Bronchial epithelial cell (primary cell): Measurements from ENCODE around the gene SCGB3A2. TPM values are rescaled to one million over a fixed set of nuclear protein-coding genes. Genes with fewer than 3 reads are reported as not detected.

Experiments
- DNase-seq: peaks from one replicate; pipeline ENCODE4 v3.0.0-alpha.2; 2010; ENCODE audit warnings: low read depth
- FAIRE-seq: peaks from 2 replicates; lab custom pipeline; 2011; peaks lifted over from hg19 to GRCh38; lab: Jason Lieb, UNC
- H3K27me3 ChIP-seq: 2 replicates; pipeline ENCODE4 v1.5.1; 2011; ENCODE audit warnings: low read length; ENCODE audit not compliant: control insufficient read depth, insufficient read depth
- H3K36me3 ChIP-seq: 2 replicates; pipeline ENCODE4 v1.5.1; 2011; ENCODE audit warnings: low read length; ENCODE audit not compliant: control insufficient read depth, insufficient read depth
- H3K4me3 ChIP-seq: 2 replicates; pipeline ENCODE4 v1.5.1; 2011; ENCODE audit warnings: mild to moderate bottlenecking, low read depth, low read length, control low read depth
- total RNA-seq: library from RNA; depleted of rRNA; stranded (reverse); fragments of >200 nt; gene quantifications from 2 replicates; pipeline ENCODE4 v1.2.1, GENCODE V29; 2014
- TF ChIP-seq, protein P1 (sequence below): IDR thresholded peaks from 2 replicates; pipeline ENCODE4 v1.5.1; 2011; ENCODE audit warnings: mild to moderate bottlenecking, moderate library complexity, low read length, control low read depth, inconsistent platforms; ENCODE audit not compliant: insufficient read depth, severe bottlenecking

Gene SCGB3A2
- total RNA-seq, 1 donor from 2014 or later = not detected

DNA sequence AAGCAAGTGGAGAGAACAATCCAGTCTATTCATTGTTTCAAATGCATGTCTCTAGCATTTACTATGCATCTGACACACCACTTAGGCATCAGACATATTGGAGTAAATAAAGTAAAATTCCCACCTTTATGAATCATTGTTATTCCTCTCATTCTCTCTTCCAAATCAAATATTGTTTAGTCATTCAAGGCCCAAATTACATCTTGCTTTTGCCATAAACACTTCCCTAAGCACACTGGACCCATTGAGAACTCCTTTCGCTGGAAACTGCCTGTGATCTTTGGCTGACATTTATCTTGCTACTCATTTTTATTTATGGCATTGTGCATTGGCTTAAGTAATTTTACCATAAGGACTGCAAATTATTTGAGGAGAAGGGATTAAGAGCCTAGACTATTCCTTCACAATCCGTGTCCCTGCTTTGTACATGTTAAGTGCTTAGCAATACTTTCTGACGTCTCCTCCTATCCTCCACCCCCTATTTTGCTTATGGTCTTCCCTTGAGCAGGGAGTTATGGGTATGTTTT is 20.4 kb downstream of the SCGB3A2 start:
- FAIRE-seq (no peak), DNase-seq (peak; percentile 93)
- Histone ChIP-seq H3K4me3 (no peak overlapping the region), H3K27me3 (no peaks in the 10 kb centered on the region), H3K36me3 (no peaks in the 10 kb centered on the region)
- TF ChIP-seq, protein P1, sequence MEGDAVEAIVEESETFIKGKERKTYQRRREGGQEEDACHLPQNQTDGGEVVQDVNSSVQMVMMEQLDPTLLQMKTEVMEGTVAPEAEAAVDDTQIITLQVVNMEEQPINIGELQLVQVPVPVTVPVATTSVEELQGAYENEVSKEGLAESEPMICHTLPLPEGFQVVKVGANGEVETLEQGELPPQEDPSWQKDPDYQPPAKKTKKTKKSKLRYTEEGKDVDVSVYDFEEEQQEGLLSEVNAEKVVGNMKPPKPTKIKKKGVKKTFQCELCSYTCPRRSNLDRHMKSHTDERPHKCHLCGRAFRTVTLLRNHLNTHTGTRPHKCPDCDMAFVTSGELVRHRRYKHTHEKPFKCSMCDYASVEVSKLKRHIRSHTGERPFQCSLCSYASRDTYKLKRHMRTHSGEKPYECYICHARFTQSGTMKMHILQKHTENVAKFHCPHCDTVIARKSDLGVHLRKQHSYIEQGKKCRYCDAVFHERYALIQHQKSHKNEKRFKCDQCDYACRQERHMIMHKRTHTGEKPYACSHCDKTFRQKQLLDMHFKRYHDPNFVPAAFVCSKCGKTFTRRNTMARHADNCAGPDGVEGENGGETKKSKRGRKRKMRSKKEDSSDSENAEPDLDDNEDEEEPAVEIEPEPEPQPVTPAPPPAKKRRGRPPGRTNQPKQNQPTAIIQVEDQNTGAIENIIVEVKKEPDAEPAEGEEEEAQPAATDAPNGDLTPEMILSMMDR = no peak

DNA sequence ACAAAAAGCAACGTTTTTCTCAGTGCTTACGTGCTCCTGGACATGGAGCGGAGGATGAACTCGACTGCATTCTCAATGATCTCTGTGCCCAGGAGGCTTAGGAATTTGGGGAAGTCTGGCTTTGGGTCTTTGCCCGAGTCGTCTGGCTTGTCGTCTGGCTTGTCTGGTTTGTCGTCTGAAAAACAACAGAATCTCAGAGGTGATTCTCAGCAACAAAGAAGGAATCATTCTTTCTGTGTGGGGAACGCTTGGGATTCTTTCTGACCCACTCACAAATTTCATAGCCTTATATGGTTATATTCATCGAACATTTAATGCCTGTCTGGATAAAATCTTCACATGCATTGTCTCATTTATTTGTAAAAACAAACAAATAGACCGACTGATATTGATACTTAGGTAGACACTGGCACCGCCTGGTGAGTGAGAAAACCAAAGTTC is 23.1 kb downstream of the SCGB3A2 start:
- FAIRE-seq (no peak), DNase-seq (no peak)
- no peaks in the 10 kb centered on the region for H3K36me3 ChIP-seq
- TF ChIP-seq, protein P1 = no peak
- H3K4me3 ChIP-seq = no peak overlapping the region
- H3K27me3 ChIP-seq = no peaks in the 10 kb centered on the region

DNA sequence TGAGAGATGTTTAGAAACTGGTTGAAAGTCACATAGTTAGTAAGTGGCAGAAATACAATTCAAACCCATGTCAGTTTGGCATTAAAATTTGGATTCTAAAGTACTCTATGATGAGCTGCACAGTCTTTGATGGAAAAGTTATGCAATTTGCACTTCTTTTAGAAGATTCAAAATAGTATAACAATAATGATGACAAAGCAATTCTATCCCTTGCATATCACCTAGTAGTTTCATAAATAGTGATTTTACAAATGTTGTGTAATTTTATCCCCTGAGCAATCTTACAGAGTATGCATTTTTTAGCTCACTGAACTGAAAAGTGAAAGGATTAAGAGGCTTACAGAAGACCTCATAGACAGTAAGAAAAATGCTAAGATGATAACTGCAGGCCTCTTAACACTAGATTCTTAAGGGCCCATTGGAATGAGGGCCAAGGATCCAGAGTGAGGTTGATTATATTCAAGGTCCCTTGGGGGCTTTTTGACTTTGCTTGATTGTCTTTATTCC is 24.2 kb downstream of the SCGB3A2 start:
- FAIRE-seq (no peak), DNase-seq (no peak)
- TF ChIP-seq, protein P1 = no peak
- Histone ChIP-seq H3K4me3 (no peak overlapping the region), H3K27me3 (no peaks in the 10 kb centered on the region), H3K36me3 (no peaks in the 10 kb centered on the region)

DNA sequence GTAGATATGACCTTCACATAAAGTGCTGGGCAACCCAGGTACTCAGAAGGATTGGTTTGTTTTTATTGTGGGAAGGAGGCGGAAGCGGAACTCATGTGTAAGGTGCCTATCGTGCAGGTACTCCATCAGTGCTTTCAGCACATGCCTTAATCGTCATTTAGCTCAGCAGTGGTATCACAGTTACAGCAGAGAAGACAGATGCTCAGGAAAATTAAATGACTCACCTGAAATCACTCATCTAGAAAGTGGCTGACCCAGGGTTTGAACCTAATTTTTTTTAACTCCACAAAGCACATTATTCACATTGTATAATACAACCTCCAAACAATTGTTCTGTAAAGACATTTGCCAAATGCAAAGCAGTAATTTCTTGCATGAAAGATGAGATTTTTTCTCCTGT is 25.6 kb downstream of the SCGB3A2 start:
- TF ChIP-seq, protein P1 = no peak
- peak; percentile 63 for DNase-seq
- Histone ChIP-seq H3K27me3 (no peaks in the 10 kb centered on the region), H3K4me3 (no peak overlapping the region), H3K36me3 (no peaks in the 10 kb centered on the region)
- FAIRE-seq = no peak

DNA sequence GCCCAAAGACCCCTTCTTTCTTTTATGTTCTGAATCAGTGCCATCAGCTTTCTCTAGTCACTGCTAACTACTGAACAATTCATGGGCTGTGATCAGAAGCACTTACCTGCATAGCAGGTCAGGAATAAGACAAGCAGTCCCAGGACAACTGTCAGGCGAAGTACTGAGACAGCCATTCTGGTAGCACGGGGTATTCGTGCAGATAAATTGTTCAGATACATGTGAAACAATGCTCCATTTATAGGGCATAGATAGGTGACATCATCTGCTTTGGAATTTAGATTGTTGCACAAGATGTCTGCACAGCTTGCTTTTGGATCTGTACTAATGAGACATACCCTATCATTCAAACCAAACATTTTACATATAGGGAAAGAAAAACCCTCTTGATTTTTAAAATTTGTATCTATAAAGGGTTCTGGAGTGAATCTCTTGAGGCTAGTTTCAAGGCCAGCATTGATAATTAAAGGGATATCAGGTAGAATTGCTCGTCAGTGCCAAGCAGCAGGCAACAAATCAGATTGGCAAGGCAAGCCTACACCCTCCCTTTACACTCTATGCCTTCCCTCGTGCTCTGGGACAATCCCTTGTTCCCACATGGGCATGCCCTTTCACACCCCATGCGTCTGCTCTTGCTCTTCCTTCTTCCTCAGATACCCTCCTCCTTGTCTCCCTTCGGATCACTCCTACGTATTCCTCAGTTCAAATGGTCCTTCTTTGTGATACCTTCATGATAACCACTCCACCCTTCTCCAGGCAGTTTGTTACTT is 28.0 kb downstream of the SCGB3A2 start, which contains the start of gene C5orf46:
Gene C5orf46, minus strand, starts transcription at position 213 of the 770 bp plus-strand sequence. Its CDS starts 37 bp downstream, at position 176.
- no peak for FAIRE-seq
- TF ChIP-seq, protein P1 = no peak

More for the DNA sequence above, 28.0 kb downstream of the SCGB3A2 start, which contains the start of gene C5orf46:
- no peak within 1 kb of the TSS for H3K4me3 ChIP-seq
- H3K36me3 ChIP-seq = no peaks in the 10 kb centered on the region
- peak; percentile 88 for DNase-seq
- H3K27me3 ChIP-seq = no peaks in the 10 kb centered on the region
